Epithelial cell of esophagus (primary cell): ENCODE results near the gene RAD18.

Experiments
- DNase-seq: peaks from one replicate; pipeline ENCODE4 v3.0.0; 2010; ENCODE audit warnings: low read depth
- H3K4me3 ChIP-seq: 2 replicates; pipeline ENCODE4 v1.5.1; 2011; ENCODE audit warnings: mild to moderate bottlenecking, low read length, control low read depth
- TF ChIP-seq, protein P1 (sequence below): IDR thresholded peaks from 2 replicates; pipeline ENCODE4 v1.5.1; 2011; ENCODE audit warnings: low read depth, mild to moderate bottlenecking, low read length, control low read depth, inconsistent platforms; ENCODE audit not compliant: insufficient read depth; ENCODE audit errors: missing control alignments

The RAD18 gene

DNA sequence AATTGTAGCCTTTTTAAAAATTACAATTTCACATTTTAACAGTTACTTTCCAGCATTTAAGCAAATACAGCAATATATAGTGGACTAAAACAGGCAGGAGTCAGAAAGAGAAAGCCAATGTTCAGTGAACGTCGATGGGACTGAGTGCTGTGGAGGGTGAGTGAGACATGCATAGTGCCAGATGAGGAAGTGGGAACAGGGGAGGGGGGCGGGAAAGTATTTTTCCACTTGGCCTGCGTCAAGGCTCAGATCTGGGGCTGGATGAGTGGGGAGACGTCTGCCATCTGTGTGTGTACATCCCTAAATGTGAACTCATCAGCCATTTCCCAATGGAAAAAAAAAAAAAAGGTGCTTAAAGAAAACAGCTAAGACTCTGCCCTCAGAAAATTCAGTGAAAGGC, 19.2 kb upstream of the RAD18 start:
- TF ChIP-seq, protein P1, sequence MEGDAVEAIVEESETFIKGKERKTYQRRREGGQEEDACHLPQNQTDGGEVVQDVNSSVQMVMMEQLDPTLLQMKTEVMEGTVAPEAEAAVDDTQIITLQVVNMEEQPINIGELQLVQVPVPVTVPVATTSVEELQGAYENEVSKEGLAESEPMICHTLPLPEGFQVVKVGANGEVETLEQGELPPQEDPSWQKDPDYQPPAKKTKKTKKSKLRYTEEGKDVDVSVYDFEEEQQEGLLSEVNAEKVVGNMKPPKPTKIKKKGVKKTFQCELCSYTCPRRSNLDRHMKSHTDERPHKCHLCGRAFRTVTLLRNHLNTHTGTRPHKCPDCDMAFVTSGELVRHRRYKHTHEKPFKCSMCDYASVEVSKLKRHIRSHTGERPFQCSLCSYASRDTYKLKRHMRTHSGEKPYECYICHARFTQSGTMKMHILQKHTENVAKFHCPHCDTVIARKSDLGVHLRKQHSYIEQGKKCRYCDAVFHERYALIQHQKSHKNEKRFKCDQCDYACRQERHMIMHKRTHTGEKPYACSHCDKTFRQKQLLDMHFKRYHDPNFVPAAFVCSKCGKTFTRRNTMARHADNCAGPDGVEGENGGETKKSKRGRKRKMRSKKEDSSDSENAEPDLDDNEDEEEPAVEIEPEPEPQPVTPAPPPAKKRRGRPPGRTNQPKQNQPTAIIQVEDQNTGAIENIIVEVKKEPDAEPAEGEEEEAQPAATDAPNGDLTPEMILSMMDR: no peak
- no peak overlapping the region for H3K4me3 ChIP-seq
- DNase-seq: no peak

DNA sequence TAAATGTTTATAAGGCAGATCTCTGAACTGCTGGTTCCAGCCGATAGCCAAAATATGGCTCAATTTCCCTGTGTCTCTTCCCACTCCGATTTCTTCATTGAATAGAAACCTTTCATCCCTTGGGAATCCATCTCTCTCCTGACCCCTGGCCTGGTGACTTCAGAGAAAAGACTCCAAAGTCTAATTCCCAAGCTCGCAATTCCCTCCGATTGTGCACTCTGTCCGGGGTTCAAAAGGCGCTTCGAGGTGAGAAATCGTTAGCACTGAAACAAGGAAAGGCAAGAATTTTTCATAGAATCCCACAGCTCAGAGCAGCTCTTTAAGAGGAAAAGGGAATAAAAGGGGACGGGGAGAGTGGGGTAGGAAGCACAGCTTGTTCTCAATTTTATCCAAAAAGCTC, 18.4 kb upstream of the RAD18 start:
- no peak for DNase-seq
- no peak overlapping the region for H3K4me3 ChIP-seq
- TF ChIP-seq, protein P1: no peak

DNA sequence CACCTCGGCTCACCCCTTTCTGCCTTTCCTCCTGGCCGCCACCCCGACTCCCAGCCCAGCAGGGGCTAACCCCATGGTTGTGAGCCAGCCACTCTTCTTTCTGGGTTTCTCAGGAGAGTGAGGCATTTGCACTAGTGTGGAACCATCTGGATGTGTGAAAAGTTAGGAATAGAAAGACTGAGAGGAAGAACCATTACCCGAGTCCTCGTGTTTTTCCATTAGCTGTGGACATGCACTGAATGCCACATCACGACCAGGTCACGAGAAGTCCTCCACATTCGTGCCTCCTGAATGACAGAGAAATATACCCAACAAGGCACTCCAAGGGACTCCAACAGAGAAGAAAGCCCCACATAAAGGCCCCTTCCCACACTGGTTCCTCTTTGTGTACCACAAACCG, 18.0 kb upstream of the RAD18 start:
- no peak overlapping the region for H3K4me3 ChIP-seq
- no peak for DNase-seq
- TF ChIP-seq, protein P1: no peak

DNA sequence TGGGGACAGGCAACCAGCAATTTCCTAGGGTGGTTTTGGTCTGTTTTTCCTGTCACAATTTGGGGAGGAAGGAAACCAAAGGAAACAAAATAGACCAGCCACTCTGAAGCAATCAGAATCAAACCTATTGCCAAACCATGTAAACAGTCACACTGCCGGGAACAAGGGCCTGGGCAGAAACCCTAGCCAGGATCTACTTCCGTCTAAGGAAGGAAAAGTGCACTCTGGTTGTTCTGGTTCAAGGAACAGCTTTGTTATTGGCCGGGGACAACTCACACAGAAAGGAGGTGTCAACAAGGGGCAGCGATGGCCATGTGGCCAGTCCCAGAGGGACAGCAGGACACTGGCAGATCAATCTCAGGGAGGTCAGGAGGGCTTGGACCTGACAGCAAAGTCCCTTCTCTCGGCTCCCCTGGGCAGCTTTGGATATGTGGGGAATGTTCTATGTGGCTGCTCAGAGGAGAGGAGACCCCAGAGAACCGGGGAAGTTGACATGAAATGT, 17.5 kb upstream of the RAD18 start:
- no peak overlapping the region for H3K4me3 ChIP-seq
- TF ChIP-seq, protein P1: no peak
- no peak for DNase-seq

DNA sequence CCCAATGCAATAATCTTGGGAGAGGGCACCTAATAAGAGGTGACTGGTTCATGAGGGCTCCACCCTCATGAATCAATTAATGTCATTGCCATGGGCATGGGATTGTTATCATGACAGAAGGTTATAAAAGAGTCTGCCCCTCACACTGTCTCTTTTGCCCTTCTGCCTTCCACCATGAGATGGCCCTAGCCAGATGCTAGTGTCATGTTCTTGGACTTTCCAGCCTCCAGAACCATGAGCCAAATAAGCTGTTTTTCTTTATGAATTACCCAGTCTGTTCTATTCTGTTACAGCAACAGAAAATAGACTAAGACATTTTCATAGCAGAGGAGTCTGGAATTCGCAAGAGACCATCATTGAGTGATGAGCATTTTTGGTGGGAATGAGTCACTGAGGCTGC, 16.0 kb upstream of the RAD18 start:
- no peak overlapping the region for H3K4me3 ChIP-seq
- DNase-seq: no peak
- TF ChIP-seq, protein P1: no peak

DNA sequence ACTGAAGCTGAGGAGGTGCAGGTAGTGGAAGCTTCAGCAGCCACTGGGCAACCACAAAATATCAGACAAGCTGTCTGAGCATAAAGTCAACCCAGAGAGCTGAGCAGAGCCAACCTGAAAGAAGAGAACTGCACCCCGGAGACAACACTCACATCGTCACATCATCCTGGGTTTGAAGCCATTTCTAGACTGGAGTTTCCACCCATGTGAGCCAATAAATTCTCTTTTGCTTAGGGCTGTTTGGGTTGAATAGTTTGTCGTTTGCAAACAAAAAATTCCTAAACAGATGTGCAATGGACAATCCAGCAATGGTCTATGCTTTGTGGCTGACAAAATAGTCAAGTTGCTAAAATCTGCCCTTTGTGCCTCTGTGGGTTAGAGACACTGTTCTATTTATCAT, 15.3 kb upstream of the RAD18 start:
- no peak overlapping the region for H3K4me3 ChIP-seq
- no peak for DNase-seq

More for the DNA sequence above, 15.3 kb upstream of the RAD18 start:
- TF ChIP-seq, protein P1: no peak
